Testis (tissue), 3 donors: Measurements from ENCODE around the gene FOXN1. TPM values are rescaled to one million over a fixed set of nuclear protein-coding genes. Genes with fewer than 3 reads are reported as not detected.

Source experiments
- DNase-seq: peaks from one replicate; pipeline ENCODE4 v3.0.0-alpha.2; 2019
- H3K27ac ChIP-seq, 2 donors: fragments of 200-600 bp; sonication (generic); one replicate each; pipeline ENCODE4 v1.5.1; 2019
- H3K27me3 ChIP-seq: fragments of 200-600 bp; sonication (generic); one replicate; pipeline ENCODE4 v1.5.1; 2019
- H3K36me3 ChIP-seq: fragments of 200-600 bp; sonication (generic); one replicate; pipeline ENCODE4 v1.5.1; 2017; ENCODE audit warnings: low read depth; ENCODE audit errors: missing control alignments
- H3K4me1 ChIP-seq: fragments of 200-600 bp; sonication (generic); one replicate; pipeline ENCODE4 v1.5.1; 2019
- H3K4me3 ChIP-seq, 2 donors: fragments of 200-600 bp; sonication (generic); one replicate each; pipeline ENCODE4 v1.5.1; 2017 to 2019
- H3K9me3 ChIP-seq: fragments of 200-600 bp; sonication (generic); one replicate; pipeline ENCODE4 v1.5.1; 2017
- CTCF ChIP-seq, 3 experiments: fragments of 450-650 bp in 2 of 3; fragments of 200-600 bp in 1 of 3; sonication (generic) in 1 of 3; IDR thresholded peaks; one replicate each; pipeline ENCODE4 v1.5.1; 2016 to 2019; ENCODE audit warnings: antibody characterized with exemption in 3 of 3, mild to moderate bottlenecking in 2 of 3, moderate library complexity in 1 of 3
- POLR2A ChIP-seq: fragments of 450-650 bp; IDR thresholded peaks from one replicate; pipeline ENCODE4 v1.6.1; 2017; ENCODE audit warnings: antibody characterized with exemption, mild to moderate bottlenecking, moderate library complexity
- WGBS, 2 donors: methylation state at CpG; one replicate each; pipeline ENCODE4 v1.1.5; 2018; 5-methylcytosine and 5-hydroxymethylcytosine counted together
- intact Hi-C: fragments of 100-400 bp; cut with DNase I; formaldehyde crosslinking; loops from one replicate; pipeline ENCODE4 v1.15.1; 2023; ENCODE audit warnings: low total_unique reads
- polyA plus RNA-seq: library from polyadenylated mRNA; stranded (reverse); fragments of 350-450 nt; fragmentation: Illumina TruSeq; extraction: RNeasy Lipid Tissue Mini Kit (QIAGEN cat#74804); gene quantifications from one replicate; pipeline ENCODE4 v1.2.3, GENCODE V29; 2014; ENCODE audit warnings: low read depth, low replicate concordance; ENCODE audit not compliant: insufficient read depth
- total RNA-seq, 2 donors: library from RNA; depleted of rRNA; stranded (reverse); fragments of >200 nt; gene quantifications; one replicate each; pipeline ENCODE4 v1.2.3, GENCODE V29; 2016

FOXN1 gene
- total and polyA plus RNA-seq, 3 donors from 2014 or later, result 0.24 to 0.69 (median 0.50) TPM

- no peak for DNase-seq
- no peak overlapping the region for H3K4me3 ChIP-seq
- no peaks in the 10 kb centered on the region for H3K36me3 ChIP-seq
- H3K9me3 ChIP-seq, result no peaks in the 10 kb centered on the region
- intact Hi-C loops, result no loop called here
- no peak overlapping the region for H3K27ac ChIP-seq
- no peaks in the 10 kb centered on the region for H3K4me1 ChIP-seq
- no peaks in the 10 kb centered on the region for H3K27me3 ChIP-seq
- WGBS, 2 donors, result 45 to 59% methylated on average over 5 to 9 of the region's 9 CpGs
- TF ChIP-seq POLR2A, result no peak
- TF ChIP-seq CTCF (IDR thresholded peaks at IDR 0.05), result no peak
Measured at GRCh38 chr17:28493460-28493859, 12.7 kb upstream of the FOXN1 start.

- Histone ChIP-seq H3K4me1 (no peaks in the 10 kb centered on the region), H3K36me3 (no peaks in the 10 kb centered on the region), H3K4me3 (no peak overlapping the region), H3K27me3 (no peaks in the 10 kb centered on the region), H3K9me3 (no peaks in the 10 kb centered on the region), H3K27ac (no peak overlapping the region)
- DNase-seq, result peak; percentile 79
- WGBS, 2 donors, result 31 to 33% methylated on average over 5 to 15 of the region's 15 CpGs
- intact Hi-C loops, result no loop called here
- TF ChIP-seq POLR2A, result no peak
- TF ChIP-seq CTCF (IDR thresholded peaks at IDR 0.05), result peak; percentile 73 to 88 (median 75)
Measured at GRCh38 chr17:28494445-28495188, 11.5 kb upstream of the FOXN1 start.

- no peak overlapping the region for H3K4me3 ChIP-seq
- intact Hi-C loops, result no loop called here
- WGBS, 2 donors, result 89 to 93% methylated on average over 8 of the region's 8 CpGs
- H3K27me3 ChIP-seq, result no peaks in the 10 kb centered on the region
- no peaks in the 10 kb centered on the region for H3K4me1 ChIP-seq
- H3K9me3 ChIP-seq, result no peaks in the 10 kb centered on the region
- DNase-seq, result no peak
- H3K36me3 ChIP-seq, result no peaks in the 10 kb centered on the region
- H3K27ac ChIP-seq, result no peak overlapping the region
- no peak for TF ChIP-seq CTCF (IDR thresholded peaks at IDR 0.05)
Measured at GRCh38 chr17:28495635-28496034, 10.5 kb upstream of the FOXN1 start.

GRCh38 chr17:28497931-28498330 is 8.2 kb upstream of the FOXN1 start:
- no peak overlapping the region for H3K27ac ChIP-seq
- H3K36me3 ChIP-seq, result no peaks in the 10 kb centered on the region
- 53 to 68% methylated on average over 6 to 9 of the region's 9 CpGs for WGBS, 2 donors
- no peaks in the 10 kb centered on the region for H3K27me3 ChIP-seq
- DNase-seq, result no peak
- H3K4me1 ChIP-seq, result no peaks in the 10 kb centered on the region
- TF ChIP-seq POLR2A, result no peak
- TF ChIP-seq CTCF (IDR thresholded peaks at IDR 0.05), result no peak
- H3K4me3 ChIP-seq, result no peak overlapping the region
- intact Hi-C loops, result no loop called here
- no peaks in the 10 kb centered on the region for H3K9me3 ChIP-seq
